ENCODE results near the gene DNHD1. TPM values are rescaled to one million over a fixed set of nuclear protein-coding genes. Genes with fewer than 3 reads are reported as not detected.

The DNHD1 gene
- total and polyA plus RNA-seq, 2 of the 8 experiments (the other 6 are each of a cell fraction or from before 2014, with no cell fraction given) = 5.0 to 6.8 TPM

DNA sequence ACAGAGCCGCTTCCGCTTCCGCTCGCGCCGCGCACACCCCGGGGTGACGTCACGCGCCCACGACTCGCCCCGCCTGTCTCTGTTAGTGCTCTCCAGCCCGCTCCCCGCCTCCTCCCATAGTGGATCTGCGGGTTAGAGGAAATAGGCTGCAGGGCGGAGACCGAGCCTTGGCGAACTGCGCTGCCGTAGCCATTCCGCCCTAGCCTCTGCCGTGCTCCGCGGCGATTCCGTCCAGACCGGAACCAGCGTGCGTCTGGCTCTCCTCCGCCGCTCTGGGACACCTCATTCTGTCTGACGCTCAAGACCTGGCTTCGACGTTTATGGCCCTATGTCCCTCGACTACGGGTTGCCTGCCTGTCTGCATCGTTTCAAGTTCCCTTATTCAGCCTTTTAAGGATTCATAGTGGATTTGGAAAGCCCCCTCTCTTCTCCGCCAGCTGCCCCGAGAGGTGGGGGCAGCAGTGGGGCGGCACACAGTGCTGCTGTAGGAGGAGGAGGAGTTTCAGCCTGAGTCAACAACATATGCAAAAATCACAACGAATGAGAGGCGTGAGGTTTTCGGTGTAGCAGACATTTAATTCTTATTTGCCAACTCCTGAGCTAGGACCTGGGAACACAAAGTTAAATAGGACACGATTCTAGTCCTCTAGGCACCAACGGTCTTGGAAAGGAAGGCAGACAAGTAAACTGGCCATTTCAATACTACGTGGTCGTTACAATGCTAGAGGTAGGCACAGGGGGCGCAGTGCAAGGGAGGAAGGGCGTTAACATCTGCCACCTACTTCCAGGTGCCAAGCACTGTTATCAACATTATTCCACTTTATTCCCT, 115.3 kb downstream of the DNHD1 start, which contains the start of gene TAF10 (continued):
- no peak for TF ChIP-seq RBBP5 (IDR thresholded peaks at IDR 0.05; ENCODE audit: borderline replicate concordance, low read depth, low read length)
- TF ChIP-seq BRCA1 (IDR thresholded peaks at IDR 0.05; ENCODE audit: low read depth, low read length) = no peak
- no peak for TF ChIP-seq SUZ12 (IDR thresholded peaks at IDR 0.05; ENCODE audit: low read length)

Data from H1 (cell line).